ENCODE results near the gene VANGL1. TPM values are rescaled to one million over a fixed set of nuclear protein-coding genes. Genes with fewer than 3 reads are reported as not detected.

The VANGL1 gene
- total and polyA plus RNA-seq, 2 of the 4 experiments (the other 2 are of a cell fraction), result 6.1 to 6.7 TPM

- Histone ChIP-seq H3K14ac (replicated peaks; ENCODE audit: low read depth, low read length) (no peak overlapping the region), H3K4ac (ENCODE audit: low read depth, low read length) (no peak overlapping the region), H3K9me1 (ENCODE audit: insufficient read depth, low read length) (peaks cover 4% of the 10 kb centered on the region; the same call in 1 of the 2 replicates), H2BK20ac (ENCODE audit: low read depth, low read length) (no peak overlapping the region), H3K27me3 (ENCODE audit: control insufficient read depth, insufficient read depth, low read length) (no peaks in the 10 kb centered on the region), H3K56ac (ENCODE audit: extremely low read depth, insufficient read depth, low read length) (no peak overlapping the region), H3K79me1 (ENCODE audit: low read depth in 1 of 2, low read length in 2 of 2) (peaks cover 4 to 34% of the 10 kb centered on the region in 2 experiments; a peak in 3 of 4 replicates), H3K18ac (ENCODE audit: low read depth, low read length) (no peak overlapping the region), H3K4me1 (ENCODE audit: control insufficient read depth, insufficient read depth, low read length) (no peaks in the 10 kb centered on the region), H3K9ac (ENCODE audit: low read depth, low read length) (no peak overlapping the region), H2BK120ac (ENCODE audit: low read depth, low read length) (no peak overlapping the region), H3K9me3 (ENCODE audit: control insufficient read depth, insufficient read depth, low read length) (no peaks in the 10 kb centered on the region), H4K8ac (ENCODE audit: low read depth in 2 of 2, low read length in 2 of 2) (no peak overlapping the region), H4K5ac (ENCODE audit: low read depth, low read length) (no peak overlapping the region), H3K23ac (ENCODE audit: low read depth, low read length) (no peak overlapping the region), H3K4me2 (ENCODE audit: low read depth, low read length) (no peak overlapping the region), H4K20me1 (ENCODE audit: insufficient read depth, low read length) (no peaks in the 10 kb centered on the region), H2AK5ac (ENCODE audit: low read depth, low read length) (no peak overlapping the region), H3K4me3 (ENCODE audit: insufficient read depth, low read depth, low read length) (no peak overlapping the region), H2BK15ac (ENCODE audit: low read depth, low read length) (no peak overlapping the region), H2AK9ac (replicated peaks; ENCODE audit: low read depth, low read length, poor library complexity) (no peak overlapping the region), H4K91ac (ENCODE audit: insufficient read depth, low read depth, low read length) (no peak overlapping the region), H3K36me3 (ENCODE audit: control insufficient read depth, insufficient read depth, low read length) (peaks cover 23% of the 10 kb centered on the region), H3K27ac (ENCODE audit: insufficient read depth, low read length) (no peak overlapping the region), H2AFZ (replicated peaks; ENCODE audit: low read length, poor library complexity) (no peak overlapping the region), H2BK5ac (ENCODE audit: low read depth, low read length, poor library complexity, severe bottlenecking) (no peak overlapping the region)
- DNase-seq, result no peak
- TF ChIP-seq CTCF (conservative IDR thresholded peaks at IDR 0.05; ENCODE audit: low read depth, low read length) (no peak), RAD21 (IDR thresholded peaks at IDR 0.05; ENCODE audit: low read length) (no peak), RFX5 (IDR thresholded peaks at IDR 0.05; ENCODE audit: low read depth, low read length) (no peak), FOS (IDR thresholded peaks at IDR 0.05; ENCODE audit: low read depth, low read length) (no peak), USF2 (IDR thresholded peaks at IDR 0.05; ENCODE audit: low read depth, low read length) (no peak), MAZ (IDR thresholded peaks at IDR 0.05; ENCODE audit: borderline replicate concordance, low read depth, low read length) (no peak), MXI1 (IDR thresholded peaks at IDR 0.05; ENCODE audit: borderline replicate concordance, low read depth, low read length) (no peak), RCOR1 (IDR thresholded peaks at IDR 0.05; ENCODE audit: insufficient replicate concordance, low read length) (no peak), BHLHE40 (IDR thresholded peaks at IDR 0.05; ENCODE audit: low read depth, low read length) (no peak), NFE2L2 (IDR thresholded peaks at IDR 0.05; ENCODE audit: low read depth, low read length) (no peak), POLR2A (IDR thresholded peaks at IDR 0.05; ENCODE audit: low read depth, low read length) (no peak), CHD1 (IDR thresholded peaks at IDR 0.05; ENCODE audit: low read depth, low read length) (no peak), ELK1 (IDR thresholded peaks at IDR 0.05; ENCODE audit: borderline replicate concordance, low read depth, low read length) (no peak)
- in situ Hi-C loops (cut with MboI; ENCODE audit: low sequenced_read_pairs), result no loop called here
- intact Hi-C loops (cut with micrococcal nuclease), result no loop called here
- ChIA-PET CTCF (no interaction called here), POLR2A (ENCODE audit: unreplicated experiment) (no interaction called here)
- no peak for ATAC-seq (ENCODE audit: low read depth)
- dilution Hi-C loops (cut with HindIII; ENCODE audit: low sequenced_read_pairs, unreplicated experiment), result no loop called here
- WGBS, 2 experiments (ENCODE audit: extremely low coverage in 2 of 2, insufficient read length in 1 of 2), result no CpG with 5 or more reads among the region's 1 CpG
- no TSS peak for BruUV-seq (replicated peaks)
Observed at GRCh38 chr1:115661157-115661556, 19.4 kb downstream of the VANGL1 start.
